SJCRH30 (cell line): Measurements from ENCODE around the gene DMRTA2. TPM values are rescaled to one million over a fixed set of nuclear protein-coding genes. Genes with fewer than 3 reads are reported as not detected.
"Not testable (repeated sequence)": the region's sequence is repeated elsewhere in the genome, so short reads cannot be mapped to it uniquely, and the experiment has no call there.

Experiments
- DNase-seq, 2 experiments: peaks; one replicate each; pipeline ENCODE4 v3.0.0-alpha.2; 2015 to 2020
- H3K27ac ChIP-seq: fragments of 250-450 bp; sonication (Bioruptor Pico); 2 replicates; pipeline ENCODE4 v1.5.1; 2020; ENCODE audit warnings: mild to moderate bottlenecking, moderate library complexity
- H3K27me3 ChIP-seq: fragments of 250-450 bp; sonication (Bioruptor Pico); 2 replicates; pipeline ENCODE4 v1.5.1; 2020; ENCODE audit warnings: mild to moderate bottlenecking, moderate library complexity
- H3K36me3 ChIP-seq: fragments of 250-450 bp; sonication (Bioruptor Pico); 2 replicates; pipeline ENCODE4 v1.5.1; 2020; ENCODE audit warnings: mild to moderate bottlenecking, moderate library complexity
- H3K4me1 ChIP-seq: fragments of 250-450 bp; sonication (Bioruptor Pico); 2 replicates; pipeline ENCODE4 v1.5.1; 2020; ENCODE audit warnings: mild to moderate bottlenecking, moderate library complexity
- H3K4me3 ChIP-seq: fragments of 250-450 bp; sonication (Bioruptor Pico); 2 replicates; pipeline ENCODE4 v1.5.1; 2020; ENCODE audit warnings: mild to moderate bottlenecking, moderate library complexity
- H3K9me3 ChIP-seq: fragments of 250-450 bp; sonication (Bioruptor Pico); replicated peaks from 2 replicates; pipeline ENCODE4 v1.5.1; 2020; ENCODE audit warnings: mild to moderate bottlenecking, moderate library complexity
- total RNA-seq: library from RNA; depleted of rRNA; stranded (reverse); fragments of >200 nt; shearing (Covaris generic); gene quantifications from 2 replicates; pipeline ENCODE4 v1.2.3, GENCODE V29; 2014

Gene DMRTA2
- total RNA-seq, 1 experiment from 2014 or later: 40.1 TPM

GRCh38 chr1:50419192-50419906, 3.9 kb downstream of the DMRTA2 start:
- Histone ChIP-seq H3K9me3 (no peaks in the 10 kb centered on the region; the same call in 1 of the 2 replicates), H3K4me1 (no peaks in the 10 kb centered on the region), H3K27me3 (no peaks in the 10 kb centered on the region), H3K36me3 (peaks cover 45% of the 10 kb centered on the region), H3K4me3 (no peak overlapping the region), H3K27ac (no peak overlapping the region)
- DNase-seq: no peak

DNA sequence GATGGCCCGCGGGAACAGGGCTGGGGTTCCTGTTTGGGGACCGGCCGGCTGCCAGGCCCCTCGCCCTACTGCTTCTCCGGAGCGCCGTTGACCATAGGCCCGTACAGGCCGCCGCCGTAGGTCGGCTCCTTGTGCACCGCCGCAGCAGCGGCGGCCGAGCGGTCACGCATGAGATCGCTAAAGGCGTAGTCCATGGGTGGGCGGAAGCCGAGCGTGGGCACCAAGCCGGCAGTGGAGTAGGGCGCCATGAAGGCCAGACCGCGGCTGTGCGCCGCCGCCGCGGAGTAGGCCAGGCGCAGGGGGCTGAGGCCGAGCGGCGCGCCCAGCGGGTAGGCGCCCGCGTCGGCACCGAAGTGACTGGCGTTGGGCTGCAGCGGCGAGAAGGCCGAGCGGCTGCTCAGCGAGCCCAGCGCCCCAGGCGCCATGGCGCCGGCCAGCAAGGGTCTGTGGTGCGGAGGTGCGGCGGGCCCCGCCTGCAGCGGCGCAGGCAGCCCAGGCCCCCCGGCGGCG, 4.6 kb downstream of the DMRTA2 start:
- no peaks in the 10 kb centered on the region for H3K4me1 ChIP-seq
- no peaks in the 10 kb centered on the region; the same call in 1 of the 2 replicates for H3K9me3 ChIP-seq
- H3K4me3 ChIP-seq: no peak overlapping the region
- H3K27me3 ChIP-seq: no peaks in the 10 kb centered on the region
- no peak for DNase-seq
- H3K36me3 ChIP-seq: peaks cover 45% of the 10 kb centered on the region
- H3K27ac ChIP-seq: no peak overlapping the region

DNA sequence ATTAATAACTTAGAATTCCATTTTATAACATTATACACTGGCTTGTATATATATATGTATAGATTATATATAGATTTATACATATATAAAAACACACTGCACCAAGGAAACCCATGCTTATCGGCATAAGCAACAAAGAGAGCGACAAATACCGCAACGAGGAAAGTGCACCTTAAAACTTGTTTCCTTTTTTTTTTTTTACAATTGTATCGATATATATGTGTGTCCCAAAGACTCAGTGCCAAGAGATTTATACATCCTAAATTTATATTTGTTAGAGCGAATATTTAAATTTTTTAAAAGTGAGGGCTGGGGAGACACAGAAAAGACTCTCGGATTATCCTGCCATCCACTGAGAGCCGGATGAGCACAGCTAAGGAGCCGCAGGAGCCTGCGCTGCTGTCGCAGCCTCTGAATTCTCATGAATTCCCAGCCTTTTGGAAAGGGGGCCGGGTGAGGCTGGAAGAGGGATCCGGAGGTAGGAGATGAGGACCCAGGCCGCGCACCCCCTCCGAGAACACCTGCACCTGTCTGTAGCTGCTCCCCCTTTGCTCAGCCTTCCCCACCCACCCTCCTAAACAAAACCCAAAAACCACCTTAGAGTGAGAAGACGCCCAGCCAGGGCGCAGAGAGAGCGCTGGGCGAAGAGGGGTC, 5.2 kb downstream of the DMRTA2 start:
- Histone ChIP-seq H3K27me3 (no peaks in the 10 kb centered on the region), H3K36me3 (peaks cover 45% of the 10 kb centered on the region), H3K4me3 (no peak overlapping the region), H3K4me1 (no peaks in the 10 kb centered on the region), H3K27ac (no peak overlapping the region), H3K9me3 (no peaks in the 10 kb centered on the region; the same call in 1 of the 2 replicates)
- no peak for DNase-seq

DNA sequence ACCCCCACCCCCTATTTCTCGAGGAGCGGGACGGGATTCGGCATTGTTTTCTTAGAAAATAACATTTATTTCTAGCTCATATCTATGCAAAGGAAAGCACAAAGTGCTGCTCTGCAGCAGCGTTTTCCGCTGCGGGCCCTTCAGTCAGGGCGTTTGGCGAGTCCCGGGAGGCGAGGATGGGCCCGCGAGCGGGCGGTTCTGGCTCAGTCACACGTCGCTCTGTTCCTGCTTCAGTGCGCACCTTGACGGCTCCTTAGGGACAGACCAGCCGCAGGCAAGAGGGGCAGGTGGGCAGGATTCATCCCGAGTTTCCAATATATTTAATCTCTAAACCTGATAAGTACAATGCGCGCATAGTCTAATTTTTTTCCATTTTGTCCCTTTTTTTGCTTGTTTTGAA, 5.7 kb downstream of the DMRTA2 start:
- DNase-seq: no peak
- Histone ChIP-seq H3K36me3 (peaks cover 45% of the 10 kb centered on the region), H3K9me3 (peaks cover 3% of the 10 kb centered on the region; the same call in 1 of the 2 replicates), H3K4me1 (no peaks in the 10 kb centered on the region), H3K27me3 (no peaks in the 10 kb centered on the region), H3K27ac (no peak overlapping the region), H3K4me3 (no peak overlapping the region)

GRCh38 chr1:50416553-50417453, 6.4 kb downstream of the DMRTA2 start:
- H3K36me3 ChIP-seq: peaks cover 41% of the 10 kb centered on the region
- peaks cover 5% of the 10 kb centered on the region; the same call in 1 of the 2 replicates for H3K9me3 ChIP-seq
- no peak for DNase-seq
- no peaks in the 10 kb centered on the region for H3K27me3 ChIP-seq
- no peak overlapping the region for H3K4me3 ChIP-seq
- H3K27ac ChIP-seq: no peak overlapping the region
- no peaks in the 10 kb centered on the region for H3K4me1 ChIP-seq

DNA sequence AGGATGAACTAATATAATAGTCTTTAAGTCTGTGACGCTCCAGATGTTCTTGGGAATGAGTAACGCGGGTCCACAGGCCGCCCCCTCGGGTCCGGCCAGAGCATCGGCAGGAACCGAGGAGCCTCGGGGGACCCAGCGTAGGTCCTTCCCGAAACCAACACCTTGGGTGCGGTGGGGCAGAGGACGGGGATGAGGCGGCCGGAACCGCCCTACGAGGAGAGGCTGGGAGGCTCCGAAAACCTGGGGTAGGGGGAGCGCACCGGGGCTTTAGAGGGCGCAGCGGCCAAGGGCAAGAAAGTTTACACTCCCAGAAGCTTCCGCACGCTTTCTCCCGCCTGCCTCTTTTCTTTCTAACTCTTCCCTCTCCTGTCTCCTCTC, 7.1 kb downstream of the DMRTA2 start:
- no peaks in the 10 kb centered on the region for H3K27me3 ChIP-seq
- H3K9me3 ChIP-seq: peaks cover 5% of the 10 kb centered on the region; the same call in 1 of the 2 replicates
- DNase-seq: no peak
- no peaks in the 10 kb centered on the region for H3K4me1 ChIP-seq
- H3K27ac ChIP-seq: no peak overlapping the region
- peaks cover 37% of the 10 kb centered on the region for H3K36me3 ChIP-seq
- H3K4me3 ChIP-seq: no peak overlapping the region

DNA sequence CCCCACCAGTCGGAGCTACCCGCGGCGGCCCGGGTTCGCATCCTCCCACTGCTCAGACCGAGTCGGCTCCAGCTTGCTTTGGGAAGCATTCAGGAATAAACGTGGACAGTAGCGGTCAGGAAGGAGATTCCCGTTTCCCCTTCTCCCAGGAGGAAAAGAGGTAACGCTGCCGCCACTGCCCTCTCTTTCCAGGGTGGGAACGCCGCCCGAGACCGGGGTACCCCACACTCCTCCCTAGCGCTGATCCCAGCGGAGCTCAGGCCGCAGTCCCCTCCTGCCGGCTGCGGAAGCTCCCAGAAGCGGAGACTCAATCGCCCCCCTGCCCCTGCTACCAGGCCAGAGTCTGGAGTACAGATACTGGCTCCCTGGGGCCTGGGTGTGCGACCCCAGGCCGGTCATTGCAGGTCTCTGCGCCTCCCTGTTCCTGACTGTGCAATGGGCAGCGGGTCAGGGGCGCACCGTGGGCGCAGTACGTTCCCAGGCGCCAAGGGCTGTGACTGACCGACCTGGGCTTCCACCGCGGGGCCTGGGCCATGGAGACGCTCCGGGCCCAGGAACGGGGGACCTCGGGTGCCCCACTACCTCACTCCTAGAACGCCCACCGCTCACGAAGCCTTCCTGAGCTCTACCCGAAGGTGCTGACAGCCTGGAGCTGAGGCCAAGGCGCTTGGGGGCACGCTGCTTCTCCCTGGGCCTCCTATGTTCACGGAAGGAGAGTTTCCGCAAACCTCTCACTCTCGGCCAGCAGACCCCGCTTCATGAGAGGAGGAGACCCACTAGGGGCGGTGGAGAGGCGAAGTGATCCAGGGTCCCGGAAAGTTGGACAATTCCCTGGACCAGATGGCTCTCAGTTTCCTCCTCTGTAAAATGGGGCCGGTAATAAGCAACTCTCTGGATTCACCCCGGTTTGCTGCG, 7.8 kb downstream of the DMRTA2 start:
- H3K9me3 ChIP-seq: peaks cover 5% of the 10 kb centered on the region; the same call in 1 of the 2 replicates

GRCh38 chr1:50414853-50415234, 8.4 kb downstream of the DMRTA2 start:
- Histone ChIP-seq H3K4me1 (no peaks in the 10 kb centered on the region), H3K9me3 (peaks cover 5% of the 10 kb centered on the region; the same call in 1 of the 2 replicates), H3K4me3 (no peak overlapping the region), H3K27me3 (no peaks in the 10 kb centered on the region), H3K36me3 (peaks cover 27% of the 10 kb centered on the region), H3K27ac (no peak overlapping the region)
- DNase-seq: no peak

More for the DNA sequence above, 7.8 kb downstream of the DMRTA2 start:
- no peaks in the 10 kb centered on the region for H3K27me3 ChIP-seq
- H3K4me1 ChIP-seq: no peaks in the 10 kb centered on the region
- no peak overlapping the region for H3K4me3 ChIP-seq
- no peak for DNase-seq
- no peak overlapping the region for H3K27ac ChIP-seq
- peaks cover 34% of the 10 kb centered on the region for H3K36me3 ChIP-seq

DNA sequence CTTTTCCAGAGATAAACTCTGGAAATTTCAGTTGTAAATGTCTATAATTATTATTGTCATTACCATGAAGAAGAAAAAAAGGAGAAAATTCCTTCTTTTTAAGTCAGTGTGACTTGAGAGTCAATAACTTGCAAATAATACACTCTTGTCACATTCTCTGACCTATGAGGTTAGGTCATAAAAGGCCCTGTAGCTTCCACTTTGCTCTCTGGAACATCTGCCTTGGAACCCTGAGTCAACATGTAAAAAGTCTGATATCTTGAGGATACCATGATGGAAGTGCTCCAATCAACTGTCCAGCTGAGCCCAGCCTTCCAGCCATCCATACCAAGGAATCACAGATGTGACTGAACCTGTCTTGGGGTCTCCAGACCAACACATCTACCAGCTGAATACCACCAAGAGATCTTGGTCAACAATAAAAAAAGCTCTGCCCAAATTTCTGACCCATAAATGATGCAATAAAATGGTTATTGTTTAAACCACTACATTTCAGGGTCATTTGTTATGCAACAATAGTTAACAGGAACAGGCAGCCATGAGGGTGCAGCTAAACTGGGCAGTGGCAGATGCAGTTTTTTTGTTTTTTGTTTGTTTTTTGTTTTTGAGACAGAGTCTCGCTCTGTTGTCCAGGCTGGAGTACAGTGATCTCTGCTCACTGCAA, 10.3 kb downstream of the DMRTA2 start:
- Histone ChIP-seq H3K27ac (no peak overlapping the region), H3K27me3 (no peaks in the 10 kb centered on the region), H3K36me3 (peaks cover 12% of the 10 kb centered on the region), H3K4me1 (no peaks in the 10 kb centered on the region), H3K9me3 (peaks cover 5% of the 10 kb centered on the region; the same call in 1 of the 2 replicates), H3K4me3 (no peak overlapping the region)
- DNase-seq: no peak

DNA sequence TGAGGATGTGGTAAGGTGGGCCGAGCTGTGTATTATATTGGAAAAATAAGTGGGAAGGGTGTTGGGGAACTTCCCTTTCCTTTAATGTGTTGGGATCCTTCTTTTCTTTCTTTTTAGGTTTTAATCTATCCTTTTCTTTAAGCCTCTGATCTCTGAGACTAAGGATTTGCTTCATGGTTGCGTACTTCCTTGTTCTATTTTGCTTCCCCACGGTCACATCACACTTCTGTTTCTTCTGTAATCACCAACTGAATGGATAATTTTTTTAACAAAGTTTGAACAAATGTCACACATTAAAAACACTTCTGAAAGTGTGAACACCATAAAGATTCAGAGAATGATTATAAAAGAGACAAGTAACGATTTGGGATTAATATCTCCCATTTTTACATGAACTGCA, 17.4 kb downstream of the DMRTA2 start:
- Histone ChIP-seq H3K36me3 (no peaks in the 10 kb centered on the region), H3K27me3 (no peaks in the 10 kb centered on the region), H3K9me3 (no peaks in the 10 kb centered on the region), H3K4me1 (no peaks in the 10 kb centered on the region), H3K4me3 (no peak overlapping the region), H3K27ac (no peak overlapping the region)
- DNase-seq: no peak

GRCh38 chr1:50393522-50394120, 29.6 kb downstream of the DMRTA2 start:
- H3K36me3 ChIP-seq: no peaks in the 10 kb centered on the region

DNA sequence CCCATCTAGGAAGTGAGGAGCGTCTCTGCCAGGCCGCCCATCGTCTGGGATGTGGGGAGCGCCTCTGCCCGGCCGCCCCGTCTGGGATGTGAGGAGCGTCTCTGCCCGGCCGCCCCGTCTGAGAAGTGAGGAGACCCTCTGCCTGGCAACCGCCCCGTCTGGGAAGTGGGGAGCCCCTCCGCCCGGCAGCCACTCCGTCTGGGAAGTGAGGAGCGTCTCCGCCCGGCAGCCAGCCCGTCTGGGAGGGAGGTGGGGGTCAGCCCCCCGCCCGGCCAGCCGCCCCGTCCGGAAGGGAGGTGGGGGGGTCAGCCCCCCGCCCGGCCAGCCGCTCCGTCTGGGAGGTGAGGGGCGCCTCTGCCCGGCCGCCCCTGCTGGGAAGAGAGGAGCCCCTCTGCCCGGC, 41.7 kb downstream of the DMRTA2 start:
- H3K36me3 ChIP-seq, H3K27me3 ChIP-seq, H3K4me1 ChIP-seq, H3K27ac ChIP-seq, H3K4me3 ChIP-seq, H3K9me3 ChIP-seq, DNase-seq: not testable (repeated sequence)

More at GRCh38 chr1:50393522-50394120, 29.6 kb downstream of the DMRTA2 start:
- Histone ChIP-seq H3K9me3 (peaks cover 13% of the 10 kb centered on the region), H3K27me3 (no peaks in the 10 kb centered on the region), H3K4me3 (no peak overlapping the region), H3K27ac (no peak overlapping the region), H3K4me1 (no peaks in the 10 kb centered on the region)
- no peak for DNase-seq

DNA sequence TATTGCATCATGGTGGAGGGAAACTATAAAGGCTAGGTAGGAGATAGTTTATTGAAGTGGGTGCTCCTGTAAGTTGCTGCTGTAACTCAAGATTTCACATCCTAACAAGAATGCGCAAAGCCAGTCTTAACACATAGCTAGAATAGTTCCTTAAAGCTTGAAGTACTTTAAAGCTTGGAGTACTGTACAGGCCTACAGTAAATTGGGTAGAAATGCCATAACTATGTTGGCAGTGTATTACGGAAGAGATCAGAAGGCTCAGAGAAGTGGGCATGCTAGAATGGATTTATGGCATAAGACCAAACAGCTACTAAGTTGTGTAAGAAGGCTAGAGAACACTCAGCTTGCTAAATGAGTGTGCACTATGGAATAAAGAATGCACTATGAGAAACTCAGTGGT, 44.5 kb downstream of the DMRTA2 start:
- DNase-seq: no peak
- no peaks in the 10 kb centered on the region for H3K4me1 ChIP-seq
- no peak overlapping the region for H3K4me3 ChIP-seq
- H3K27ac ChIP-seq: no peak overlapping the region
- H3K27me3 ChIP-seq: peaks cover 3% of the 10 kb centered on the region; the same call in 1 of the 2 replicates
- H3K36me3 ChIP-seq: no peaks in the 10 kb centered on the region
- H3K9me3 ChIP-seq: no peaks in the 10 kb centered on the region
